SK-N-MC (cell line): ENCODE measurements around the gene HMG20B.

Source experiments
- EZH2 ChIP-seq: fragments of 200-600 bp; sonication (generic); IDR thresholded peaks from one replicate; pipeline ENCODE4 v1.6.1; 2017; ENCODE audit warnings: antibody characterized with exemption
- FOXP2 ChIP-seq: optimal IDR thresholded peaks from 2 replicates; pipeline ENCODE3; 2011; ENCODE audit warnings: mild to moderate bottlenecking, moderate library complexity; ENCODE audit not compliant: insufficient read depth; ENCODE audit errors: extremely low read length, control extremely low read depth
- POLR2AphosphoS5 ChIP-seq: IDR thresholded peaks from 2 replicates; pipeline ENCODE4 v1.6.1; 2012; ENCODE audit warnings: mild to moderate bottlenecking, low read depth, low read length, borderline replicate concordance

DNA sequence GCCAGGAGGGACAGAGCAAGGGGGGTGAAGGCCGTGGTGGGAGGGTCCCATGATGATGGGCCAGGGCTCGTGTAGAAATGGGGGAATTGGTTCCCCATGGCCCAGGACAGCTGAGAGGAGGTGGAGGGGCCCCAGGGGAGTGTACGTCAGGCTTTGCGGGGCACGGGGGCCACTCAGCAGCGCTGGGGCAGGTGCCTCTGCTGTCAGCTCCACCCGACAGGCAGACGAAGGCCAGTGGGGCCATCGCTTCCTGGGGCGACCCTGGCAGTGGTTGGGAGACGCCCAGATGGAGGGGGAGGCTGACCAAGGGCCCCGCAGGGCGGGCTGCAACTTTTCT, 35.7 kb upstream of the HMG20B start:
- TF ChIP-seq EZH2 (no peak), POLR2AphosphoS5 (no peak), FOXP2 (no peak)
